Measurements from ENCODE around the gene RAB3A. TPM values are rescaled to one million over a fixed set of nuclear protein-coding genes. Genes with fewer than 3 reads are reported as not detected.
"Not testable (repeated sequence)": the region's sequence is repeated elsewhere in the genome, so short reads cannot be mapped to it uniquely, and the experiment has no call there.

The RAB3A gene
- total and polyA plus RNA-seq, 9 of the 15 experiments (the other 6 are each of a cell fraction or from before 2014, with no cell fraction given): 0.17 to 5.1 (median 0.90) TPM; not detected in 1

DNA sequence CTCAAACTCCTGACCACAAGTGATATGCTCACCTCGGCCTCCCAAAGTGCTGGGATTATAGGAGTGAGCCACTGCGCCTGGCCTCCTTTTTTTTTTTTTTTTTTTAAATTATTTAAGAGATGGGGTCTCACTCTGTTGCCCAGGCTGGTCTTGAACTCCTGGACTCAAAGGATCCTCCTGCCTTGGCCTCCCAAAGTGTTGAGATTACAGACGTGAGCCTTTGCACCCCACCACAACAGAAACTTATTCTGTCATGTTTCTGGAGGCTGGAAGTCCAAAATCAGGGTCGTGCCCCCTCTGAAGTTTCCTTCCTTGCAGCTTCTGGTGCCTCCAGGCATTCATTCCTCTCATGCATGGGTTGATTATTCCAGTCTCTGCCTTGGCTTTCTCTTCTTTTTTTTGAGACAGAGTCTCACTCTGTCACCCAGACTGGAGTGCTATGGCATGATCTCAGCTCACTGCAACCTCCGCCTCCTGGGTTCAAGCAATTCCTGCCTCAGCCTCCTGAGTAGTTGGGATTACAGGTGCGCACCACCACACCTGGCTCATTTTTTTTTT, 44.7 kb downstream of the RAB3A start:
- Histone ChIP-seq H3K4me1 (replicated peaks in 1 of 2; ENCODE audit: control insufficient read depth in 2 of 2, insufficient read depth in 2 of 2, low read length in 2 of 2) (peaks cover 38 to 68% of the 10 kb centered on the region in 2 experiments), H3K36me3 (ENCODE audit: control insufficient read depth, insufficient read depth, low read length) (peaks cover 68% of the 10 kb centered on the region; the same call in 2 of the 3 replicates), H4K20me1 (replicated peaks; ENCODE audit: control insufficient read depth, insufficient read depth, low read length) (peaks cover 20% of the 10 kb centered on the region), H3K79me2 (ENCODE audit: control insufficient read depth, insufficient read depth, low read length) (peaks cover 55% of the 10 kb centered on the region)
- DNase-seq (ENCODE audit: extremely low read depth in 1 of 4, low spot score in 3 of 4); H3K4me2 ChIP-seq (ENCODE audit: insufficient read depth, low read length); H3K9me1 ChIP-seq (ENCODE audit: control insufficient read depth, insufficient read depth, low read length); H3K9ac ChIP-seq (ENCODE audit: insufficient read depth in 1 of 2, low read depth in 2 of 2, low read length in 2 of 2); in situ Hi-C loops (cut with MboI); H3K27me3 ChIP-seq (ENCODE audit: control insufficient read depth in 2 of 2, insufficient read depth in 2 of 2, low read length in 2 of 2); H3K9me3 ChIP-seq (replicated peaks; ENCODE audit: control insufficient read depth, insufficient read depth, low read depth, low read length); BruUV-seq (replicated peaks); ATAC-seq; H3K27ac ChIP-seq (ENCODE audit: extremely low read depth, low read depth, low read length); FAIRE-seq; H2AFZ ChIP-seq (ENCODE audit: low read depth, low read length); H3K4me3 ChIP-seq: not testable (repeated sequence)
- intact Hi-C loops (cut with micrococcal nuclease): loop anchor here (10.0 kb wide), 2 partner anchors 94 to 214 kb away; no protein-coding TSS in a partner anchor
- WGBS (ENCODE audit: insufficient coverage, low coverage, missing lambda C conversion rate): 72% methylated on average over 5 of the region's 6 CpGs
- peak; percentile 82 for TF ChIP-seq ZNF121 (CRISPR knock-in tag; conservative IDR thresholded peaks at IDR 0.05)
- peak; percentile 28 for TF ChIP-seq RBM25 (IDR thresholded peaks at IDR 0.05; ENCODE audit: low read depth, low read length, severe bottlenecking)
- ChIA-PET POLR2A (interaction anchor here (0.5 kb wide), 1 partner anchor 55 kb away, joined by 4 read pairs; no protein-coding TSS in a partner anchor), CTCF (ENCODE audit: low intra/inter-chr PET ratio) (interaction anchor here (0.6 kb wide), 1 partner anchor 96 kb away, joined by 3 read pairs; no protein-coding TSS in a partner anchor)

DNA sequence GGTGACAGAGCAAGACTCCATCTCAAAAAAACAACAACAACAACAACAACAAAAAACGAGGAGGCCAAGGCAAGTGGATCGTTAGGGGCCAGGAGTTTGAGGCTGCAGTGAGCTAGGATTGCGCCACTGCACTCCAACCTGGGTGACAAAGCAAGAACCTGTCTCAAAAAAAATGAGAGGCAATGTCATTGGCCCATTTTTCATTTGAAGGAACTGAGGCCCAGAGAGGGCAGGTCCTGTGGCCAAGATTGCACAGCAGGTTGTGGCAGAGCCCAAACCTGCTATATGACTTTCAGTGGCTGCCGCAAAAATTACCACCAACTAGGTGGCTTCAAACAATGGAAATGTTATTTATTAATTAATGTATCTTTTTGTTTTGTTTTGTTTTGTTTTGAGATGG, 45.4 kb downstream of the RAB3A start:
- Histone ChIP-seq H3K27me3 (ENCODE audit: control insufficient read depth in 2 of 2, insufficient read depth in 2 of 2, low read length in 2 of 2) (no peaks in the 10 kb centered on the region), H2AFZ (ENCODE audit: low read depth, low read length) (no peak overlapping the region), H3K27ac (ENCODE audit: extremely low read depth, low read depth, low read length) (no peak overlapping the region), H4K20me1 (replicated peaks; ENCODE audit: control insufficient read depth, insufficient read depth, low read length) (peaks cover 23% of the 10 kb centered on the region), H3K9me1 (ENCODE audit: control insufficient read depth, insufficient read depth, low read length) (peaks cover 3% of the 10 kb centered on the region), H3K4me1 (replicated peaks in 1 of 2; ENCODE audit: control insufficient read depth in 2 of 2, insufficient read depth in 2 of 2, low read length in 2 of 2) (peaks cover 42 to 75% of the 10 kb centered on the region in 2 experiments), H3K4me2 (ENCODE audit: insufficient read depth, low read length) (no peak overlapping the region), H3K9ac (ENCODE audit: insufficient read depth in 1 of 2, low read depth in 2 of 2, low read length in 2 of 2) (no peak overlapping the region), H3K79me2 (ENCODE audit: control insufficient read depth, insufficient read depth, low read length) (peaks cover 62% of the 10 kb centered on the region), H3K4me3 (no peak overlapping the region), H3K36me3 (ENCODE audit: control insufficient read depth, insufficient read depth, low read length) (peaks cover 62% of the 10 kb centered on the region; the same call in 2 of the 3 replicates), H3K9me3 (replicated peaks; ENCODE audit: control insufficient read depth, insufficient read depth, low read depth, low read length) (no peaks in the 10 kb centered on the region)
- intact Hi-C loops (cut with micrococcal nuclease) (loop anchor here (1.0 to 10.0 kb wide), 3 partner anchors 45 to 214 kb away; no protein-coding TSS in a partner anchor), in situ Hi-C loops (cut with MboI) (no loop called here)
- ChIA-PET CTCF (ENCODE audit: low intra/inter-chr PET ratio) (no interaction called here), POLR2A (interaction anchor here (0.9 kb wide), 1 partner anchor 33 kb away, joined by 3 read pairs; no protein-coding TSS in a partner anchor)
- FAIRE-seq (no peak), ATAC-seq (no peak), DNase-seq (ENCODE audit: extremely low read depth in 1 of 4, low spot score in 3 of 4) (no peak)
- 72% methylated on average over 4 of the region's 4 CpGs for WGBS (ENCODE audit: insufficient coverage, low coverage, missing lambda C conversion rate)
- BruUV-seq (replicated peaks): no TSS peak
- TF ChIP-seq STAT5A (IDR thresholded peaks at IDR 0.05; ENCODE audit: borderline replicate concordance, low read length) (no peak), WHSC1 (IDR thresholded peaks at IDR 0.05; ENCODE audit: low read length) (no peak), DACH1 (IDR thresholded peaks at IDR 0.05; ENCODE audit: partially characterized antibody) (peak; percentile 7), PTBP1 (IDR thresholded peaks at IDR 0.05; ENCODE audit: low read depth, low read length) (no peak), ZNF384 (IDR thresholded peaks at IDR 0.05; ENCODE audit: low read depth, low read length) (0 out of 2 replicates have a peak, but pooled peaks have one; percentile 19), ZNF316 (IDR thresholded peaks at IDR 0.05) (peak; percentile 23; the same call in 1 of the 2 replicates), ZFP36 (IDR thresholded peaks at IDR 0.05; ENCODE audit: low read depth, low read length, partially characterized antibody) (peak; percentile 90), BCOR (IDR thresholded peaks at IDR 0.05) (peak; percentile 91), ZFP30 (CRISPR knock-in tag; IDR thresholded peaks at IDR 0.05; ENCODE audit: borderline replicate concordance) (no peak), ZNF778 (CRISPR knock-in tag; IDR thresholded peaks at IDR 0.05) (no peak), ZNF217 (CRISPR knock-in tag; IDR thresholded peaks at IDR 0.05) (no peak), RBM25 (IDR thresholded peaks at IDR 0.05; ENCODE audit: low read depth, low read length, severe bottlenecking) (peak; percentile 76), HMGN3 (IDR thresholded peaks at IDR 0.05; ENCODE audit: borderline replicate concordance, extremely low read depth, insufficient read length, low read depth, low read length) (no peak)
- TF ChIP-seq, protein P1, sequence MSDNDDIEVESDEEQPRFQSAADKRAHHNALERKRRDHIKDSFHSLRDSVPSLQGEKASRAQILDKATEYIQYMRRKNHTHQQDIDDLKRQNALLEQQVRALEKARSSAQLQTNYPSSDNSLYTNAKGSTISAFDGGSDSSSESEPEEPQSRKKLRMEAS (CRISPR knock-in tag; IDR thresholded peaks at IDR 0.05): no peak
- TF ChIP-seq, protein P2, sequence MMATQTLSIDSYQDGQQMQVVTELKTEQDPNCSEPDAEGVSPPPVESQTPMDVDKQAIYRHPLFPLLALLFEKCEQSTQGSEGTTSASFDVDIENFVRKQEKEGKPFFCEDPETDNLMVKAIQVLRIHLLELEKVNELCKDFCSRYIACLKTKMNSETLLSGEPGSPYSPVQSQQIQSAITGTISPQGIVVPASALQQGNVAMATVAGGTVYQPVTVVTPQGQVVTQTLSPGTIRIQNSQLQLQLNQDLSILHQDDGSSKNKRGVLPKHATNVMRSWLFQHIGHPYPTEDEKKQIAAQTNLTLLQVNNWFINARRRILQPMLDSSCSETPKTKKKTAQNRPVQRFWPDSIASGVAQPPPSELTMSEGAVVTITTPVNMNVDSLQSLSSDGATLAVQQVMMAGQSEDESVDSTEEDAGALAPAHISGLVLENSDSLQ (IDR thresholded peaks at IDR 0.05): 0 out of 2 replicates have a peak, but pooled peaks have one; percentile 7
